Smooth muscle cell of the umbilical artery (primary cell): ENCODE data around the gene CYLC2. TPM values are rescaled to one million over a fixed set of nuclear protein-coding genes. Genes with fewer than 3 reads are reported as not detected.

Experiments
- total RNA-seq: library from RNA; depleted of rRNA; stranded (reverse); fragments of >200 nt; gene quantifications from 2 replicates; pipeline ENCODE4 v1.2.3, GENCODE V29; 2014

Gene CYLC2
- total RNA-seq, result not detected in 2 replicates

DNA sequence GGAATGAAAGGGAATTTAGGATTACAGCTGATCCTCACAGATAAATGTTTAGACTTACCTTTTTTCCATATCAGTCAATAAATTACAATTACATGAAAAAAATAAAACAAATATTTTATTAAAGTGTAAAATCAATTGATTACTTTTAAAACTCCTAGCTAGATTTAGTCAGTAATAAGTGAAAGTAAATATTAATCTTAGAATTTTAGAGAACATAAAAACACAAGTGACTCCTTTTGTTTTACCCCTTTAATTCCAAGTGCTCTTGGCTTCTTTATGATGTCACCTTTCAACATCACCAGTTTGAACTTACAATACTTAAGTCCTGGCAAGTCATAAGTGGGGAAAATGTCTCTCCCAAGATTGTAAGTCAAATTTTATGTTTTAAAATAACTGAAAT lies at the start of gene CYLC2:
Gene CYLC2 (plus strand): TSS at position 301 of the 400 bp plus-strand sequence. CDS start 48 bp downstream, at position 349.

